ENCODE measurements around the gene GATAD2A.

Gene GATAD2A

GRCh38 chr19:19535311-19536191, 130.1 kb downstream of the GATAD2A start:
- no peak overlapping the region for H3K4me3 ChIP-seq (ENCODE audit: low read depth, low read length)
- in situ Hi-C loops (cut with HindIII; ENCODE audit: low sequenced_read_pairs), result no loop called here
- no peak for TF ChIP-seq CTCF (IDR thresholded peaks at IDR 0.05; ENCODE audit: low read depth, low read length)
- DNase-seq (ENCODE audit: low read depth, low spot score), result no peak

- H3K4me3 ChIP-seq (ENCODE audit: low read depth, low read length), result no peak overlapping the region
- in situ Hi-C loops (cut with HindIII; ENCODE audit: low sequenced_read_pairs), result no loop called here
- TF ChIP-seq CTCF (IDR thresholded peaks at IDR 0.05; ENCODE audit: low read depth, low read length), result no peak
- no peak for DNase-seq (ENCODE audit: low read depth, low spot score)
Observed at GRCh38 chr19:19537075-19538048, 131.9 kb downstream of the GATAD2A start.

GRCh38 chr19:19538061-19538784, 132.7 kb downstream of the GATAD2A start, which contains the start of gene CILP2:
Gene CILP2 (plus strand): TSS chr19:19538265. CDS start chr19:19538350, 85 bp downstream.
- no peak for DNase-seq (ENCODE audit: low read depth, low spot score)
- TF ChIP-seq CTCF (IDR thresholded peaks at IDR 0.05; ENCODE audit: low read depth, low read length), result no peak
- in situ Hi-C loops (cut with HindIII; ENCODE audit: low sequenced_read_pairs), result no loop called here
- H3K4me3 ChIP-seq (ENCODE audit: low read depth, low read length), result no peak within 1 kb of the TSS

GRCh38 chr19:19538785-19539166, 133.3 kb downstream of the GATAD2A start:
- in situ Hi-C loops (cut with HindIII; ENCODE audit: low sequenced_read_pairs), result no loop called here
- no peak for DNase-seq (ENCODE audit: low read depth, low spot score)
- TF ChIP-seq CTCF (IDR thresholded peaks at IDR 0.05; ENCODE audit: low read depth, low read length), result no peak
- no peak overlapping the region for H3K4me3 ChIP-seq (ENCODE audit: low read depth, low read length)

- DNase-seq (ENCODE audit: low read depth, low spot score), result no peak
- no peak overlapping the region for H3K4me3 ChIP-seq (ENCODE audit: low read depth, low read length)
- in situ Hi-C loops (cut with HindIII; ENCODE audit: low sequenced_read_pairs), result no loop called here
- no peak for TF ChIP-seq CTCF (IDR thresholded peaks at IDR 0.05; ENCODE audit: low read depth, low read length)
Observed at GRCh38 chr19:19539698-19540063, 134.2 kb downstream of the GATAD2A start.
